Activated CD4-positive, alpha-beta T cell treated with anti-CD3 and anti-CD28 coated beads, Interleukin-2, amount 50 U/mL, for 24 hours (primary cell): ENCODE data around the gene CFAP100.

Experiments used
- DNase-seq, 2 donors: peaks; one replicate each; pipeline ENCODE4 v3.0.0-alpha.2; 2020; ENCODE audit warnings: low read depth in 1 of 2, low spot score in 1 of 2

CFAP100 gene

GRCh38 chr3:126456766-126457388 lies 62.2 kb downstream of the CFAP100 start:
- DNase-seq, result no peak

- DNase-seq, result no peak
Observed at GRCh38 chr3:126459111-126459762, 64.5 kb downstream of the CFAP100 start.

GRCh38 chr3:126459763-126460127 lies 65.0 kb downstream of the CFAP100 start:
- DNase-seq, result no peak

- no peak for DNase-seq
Observed at GRCh38 chr3:126460381-126460780, 65.7 kb downstream of the CFAP100 start.

GRCh38 chr3:126461450-126462070 lies 66.9 kb downstream of the CFAP100 start:
- DNase-seq, result no peak

- DNase-seq, result no peak
Observed at GRCh38 chr3:126463521-126463920, 68.8 kb downstream of the CFAP100 start.

- DNase-seq, result no peak
Observed at GRCh38 chr3:126464093-126464492, 69.4 kb downstream of the CFAP100 start.

GRCh38 chr3:126464494-126464893 lies 69.8 kb downstream of the CFAP100 start:
- DNase-seq, result no peak

- DNase-seq, result no peak
Observed at GRCh38 chr3:126464997-126465396, 70.3 kb downstream of the CFAP100 start.

GRCh38 chr3:126465928-126466544 lies 71.3 kb downstream of the CFAP100 start:
- no peak for DNase-seq

GRCh38 chr3:126466886-126467610 lies 72.3 kb downstream of the CFAP100 start:
- DNase-seq, result no peak

- DNase-seq, result no peak
Observed at GRCh38 chr3:126467611-126467955, 72.9 kb downstream of the CFAP100 start.

GRCh38 chr3:126468028-126468891 lies 73.6 kb downstream of the CFAP100 start:
- DNase-seq, result no peak

- no peak for DNase-seq
Observed at GRCh38 chr3:126469479-126469878, 74.8 kb downstream of the CFAP100 start.

- peak in 1 of 2 donors; percentile 9 for DNase-seq
Observed at GRCh38 chr3:126472277-126473006, 77.7 kb downstream of the CFAP100 start.

GRCh38 chr3:126473292-126474168 lies 78.8 kb downstream of the CFAP100 start:
- no peak for DNase-seq

GRCh38 chr3:126474498-126475412 lies 80.0 kb downstream of the CFAP100 start:
- DNase-seq, result peak in 1 of 2 donors; percentile 22
